NK-92 treated with Interleukin-12 subunit alpha and Interleukin-12 subunit beta, amount 100 ng/mL, for 24 hours (cell line): ENCODE results near the gene CLPX.
"Not testable (repeated sequence)": the region's sequence is repeated elsewhere in the genome, so short reads cannot be mapped to it uniquely, and the experiment has no call there.

Experiments
- DNase-seq: peaks from one replicate; lab custom pipeline; 2025; lab: John Stamatoyannopoulos, UW

Gene CLPX

GRCh38 chr15:65101411-65101890, 83.7 kb downstream of the CLPX start:
- peak; percentile 5 for DNase-seq

GRCh38 chr15:65100442-65100841, 84.7 kb downstream of the CLPX start:
- DNase-seq = no peak

- DNase-seq = not testable (repeated sequence)
Measured at GRCh38 chr15:65099801-65100200, 85.3 kb downstream of the CLPX start.

DNA sequence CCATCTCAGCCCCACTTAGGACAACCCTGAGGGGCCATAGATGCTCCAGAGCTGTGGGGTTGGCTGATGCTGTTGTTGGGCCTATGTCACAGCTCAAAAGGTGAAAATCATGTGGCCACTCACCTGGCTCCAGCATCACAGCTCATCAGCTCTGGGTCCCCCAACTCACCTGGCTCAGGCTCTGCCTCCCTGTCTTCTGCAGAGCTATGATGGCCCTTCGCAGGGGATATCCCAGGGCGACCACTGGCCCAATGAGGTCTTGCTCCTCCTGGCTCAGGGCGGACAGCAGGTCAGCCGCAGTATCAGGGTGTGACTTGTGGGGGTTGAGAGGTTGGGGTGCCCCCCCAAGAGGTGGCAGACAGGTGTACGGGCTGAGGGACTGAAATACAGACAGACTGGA, 85.8 kb downstream of the CLPX start:
- DNase-seq = no peak
